Hepatocyte (in vitro differentiated cells): ENCODE results near the gene ANKDD1B.

ENCODE experiments used
- EZH2phosphoT487 ChIP-seq: fragments of 200-600 bp; sonication (generic); IDR thresholded peaks from one replicate; pipeline ENCODE4 v1.6.1; 2018; ENCODE audit warnings: antibody characterized with exemption, mild to moderate bottlenecking, low read depth, moderate library complexity; ENCODE audit not compliant: unreplicated experiment, severe bottlenecking
- TF ChIP-seq, protein P1 (sequence below): fragments of 200-600 bp; sonication (generic); IDR thresholded peaks from 2 replicates; pipeline ENCODE4 v1.5.1; 2016; ENCODE audit warnings: antibody characterized with exemption, mild to moderate bottlenecking; ENCODE audit not compliant: poor library complexity

DNA sequence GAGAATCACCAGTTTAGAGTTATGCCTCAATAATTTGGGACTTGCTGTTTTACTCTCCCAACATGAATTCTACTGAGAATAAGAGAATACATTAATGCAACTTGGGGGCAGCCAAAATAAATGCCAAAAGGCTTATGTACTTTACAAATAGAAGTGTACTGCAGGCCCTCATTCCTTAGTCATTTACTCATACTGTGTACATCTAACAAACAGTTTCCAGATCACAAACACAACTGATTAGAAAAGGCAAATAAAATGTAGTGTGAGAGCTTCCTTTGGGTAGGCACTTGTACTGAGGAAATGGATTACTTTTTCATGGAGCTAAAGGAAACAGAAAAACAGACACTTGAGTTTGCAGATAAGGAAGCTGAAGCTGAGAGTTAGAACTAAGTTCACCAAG, 12.6 kb downstream of the ANKDD1B start:
- TF ChIP-seq, protein P1, sequence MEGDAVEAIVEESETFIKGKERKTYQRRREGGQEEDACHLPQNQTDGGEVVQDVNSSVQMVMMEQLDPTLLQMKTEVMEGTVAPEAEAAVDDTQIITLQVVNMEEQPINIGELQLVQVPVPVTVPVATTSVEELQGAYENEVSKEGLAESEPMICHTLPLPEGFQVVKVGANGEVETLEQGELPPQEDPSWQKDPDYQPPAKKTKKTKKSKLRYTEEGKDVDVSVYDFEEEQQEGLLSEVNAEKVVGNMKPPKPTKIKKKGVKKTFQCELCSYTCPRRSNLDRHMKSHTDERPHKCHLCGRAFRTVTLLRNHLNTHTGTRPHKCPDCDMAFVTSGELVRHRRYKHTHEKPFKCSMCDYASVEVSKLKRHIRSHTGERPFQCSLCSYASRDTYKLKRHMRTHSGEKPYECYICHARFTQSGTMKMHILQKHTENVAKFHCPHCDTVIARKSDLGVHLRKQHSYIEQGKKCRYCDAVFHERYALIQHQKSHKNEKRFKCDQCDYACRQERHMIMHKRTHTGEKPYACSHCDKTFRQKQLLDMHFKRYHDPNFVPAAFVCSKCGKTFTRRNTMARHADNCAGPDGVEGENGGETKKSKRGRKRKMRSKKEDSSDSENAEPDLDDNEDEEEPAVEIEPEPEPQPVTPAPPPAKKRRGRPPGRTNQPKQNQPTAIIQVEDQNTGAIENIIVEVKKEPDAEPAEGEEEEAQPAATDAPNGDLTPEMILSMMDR = no peak
- no peak for TF ChIP-seq EZH2phosphoT487
